Choroid plexus epithelial cell (primary cell): ENCODE measurements around the gene ZBTB7C.

Experiments used
- DNase-seq: peaks from one replicate; pipeline ENCODE4 v3.0.0-alpha.2; 2010; ENCODE audit warnings: low read depth
- H3K4me3 ChIP-seq: 2 replicates; pipeline ENCODE4 v1.5.1; 2011; ENCODE audit warnings: low read depth, mild to moderate bottlenecking, control low read depth, low read length, moderate library complexity
- TF ChIP-seq, protein P1 (sequence below): conservative IDR thresholded peaks from 2 replicates; pipeline ENCODE4 v1.5.1; 2011; ENCODE audit warnings: low read depth, mild to moderate bottlenecking, control low read depth, inconsistent platforms, low read length, moderate library complexity

ZBTB7C gene

DNA sequence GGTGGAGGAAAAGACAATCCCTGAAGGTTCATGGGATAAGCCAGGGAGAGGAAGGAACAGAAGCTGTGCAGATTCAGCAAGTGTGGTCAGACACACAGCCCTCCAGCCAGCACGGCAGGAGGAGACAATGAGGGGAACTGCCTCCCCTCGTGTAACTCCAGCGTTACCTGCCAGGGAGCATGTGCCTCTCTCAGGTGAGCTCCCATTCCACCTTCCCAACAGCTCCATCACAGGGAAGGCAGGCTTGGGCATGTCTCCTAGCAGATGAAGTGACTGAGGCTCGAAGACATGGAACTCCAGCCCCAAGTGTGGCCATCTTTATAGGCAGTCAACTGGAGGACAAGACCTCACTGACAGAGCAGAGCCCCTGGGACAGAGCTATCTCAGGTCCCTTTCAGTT is 47.4 kb downstream of the ZBTB7C start:
- DNase-seq = no peak
- no peak overlapping the region for H3K4me3 ChIP-seq
- TF ChIP-seq, protein P1, sequence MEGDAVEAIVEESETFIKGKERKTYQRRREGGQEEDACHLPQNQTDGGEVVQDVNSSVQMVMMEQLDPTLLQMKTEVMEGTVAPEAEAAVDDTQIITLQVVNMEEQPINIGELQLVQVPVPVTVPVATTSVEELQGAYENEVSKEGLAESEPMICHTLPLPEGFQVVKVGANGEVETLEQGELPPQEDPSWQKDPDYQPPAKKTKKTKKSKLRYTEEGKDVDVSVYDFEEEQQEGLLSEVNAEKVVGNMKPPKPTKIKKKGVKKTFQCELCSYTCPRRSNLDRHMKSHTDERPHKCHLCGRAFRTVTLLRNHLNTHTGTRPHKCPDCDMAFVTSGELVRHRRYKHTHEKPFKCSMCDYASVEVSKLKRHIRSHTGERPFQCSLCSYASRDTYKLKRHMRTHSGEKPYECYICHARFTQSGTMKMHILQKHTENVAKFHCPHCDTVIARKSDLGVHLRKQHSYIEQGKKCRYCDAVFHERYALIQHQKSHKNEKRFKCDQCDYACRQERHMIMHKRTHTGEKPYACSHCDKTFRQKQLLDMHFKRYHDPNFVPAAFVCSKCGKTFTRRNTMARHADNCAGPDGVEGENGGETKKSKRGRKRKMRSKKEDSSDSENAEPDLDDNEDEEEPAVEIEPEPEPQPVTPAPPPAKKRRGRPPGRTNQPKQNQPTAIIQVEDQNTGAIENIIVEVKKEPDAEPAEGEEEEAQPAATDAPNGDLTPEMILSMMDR = no peak

GRCh38 chr18:48360376-48361021 is 48.7 kb downstream of the ZBTB7C start:
- no peak overlapping the region for H3K4me3 ChIP-seq
- TF ChIP-seq, protein P1 = no peak
- no peak for DNase-seq

DNA sequence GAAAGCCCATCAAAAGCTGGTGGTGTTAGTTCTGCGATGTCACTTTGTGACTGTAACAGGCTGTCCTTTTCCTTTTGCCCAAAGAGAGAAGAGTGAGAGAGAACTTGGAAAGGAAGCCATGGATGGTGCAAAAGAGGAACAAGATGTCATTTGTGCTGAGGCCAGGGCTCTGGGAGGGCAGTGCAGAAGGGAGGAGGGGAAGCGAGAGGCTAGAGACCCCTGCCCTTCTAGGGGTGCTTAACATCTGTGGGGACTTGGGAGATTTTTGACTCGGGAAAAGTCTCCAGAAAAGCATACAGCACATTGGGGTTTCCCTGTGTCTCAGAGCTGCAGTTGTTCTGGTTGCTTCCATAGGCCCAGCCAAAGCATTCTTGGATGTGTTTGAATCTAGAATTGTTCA is 49.6 kb downstream of the ZBTB7C start:
- no peak for DNase-seq
- TF ChIP-seq, protein P1 = no peak
- no peak overlapping the region for H3K4me3 ChIP-seq

GRCh38 chr18:48358868-48359267 is 50.3 kb downstream of the ZBTB7C start:
- TF ChIP-seq, protein P1 = no peak
- no peak overlapping the region for H3K4me3 ChIP-seq
- no peak for DNase-seq

DNA sequence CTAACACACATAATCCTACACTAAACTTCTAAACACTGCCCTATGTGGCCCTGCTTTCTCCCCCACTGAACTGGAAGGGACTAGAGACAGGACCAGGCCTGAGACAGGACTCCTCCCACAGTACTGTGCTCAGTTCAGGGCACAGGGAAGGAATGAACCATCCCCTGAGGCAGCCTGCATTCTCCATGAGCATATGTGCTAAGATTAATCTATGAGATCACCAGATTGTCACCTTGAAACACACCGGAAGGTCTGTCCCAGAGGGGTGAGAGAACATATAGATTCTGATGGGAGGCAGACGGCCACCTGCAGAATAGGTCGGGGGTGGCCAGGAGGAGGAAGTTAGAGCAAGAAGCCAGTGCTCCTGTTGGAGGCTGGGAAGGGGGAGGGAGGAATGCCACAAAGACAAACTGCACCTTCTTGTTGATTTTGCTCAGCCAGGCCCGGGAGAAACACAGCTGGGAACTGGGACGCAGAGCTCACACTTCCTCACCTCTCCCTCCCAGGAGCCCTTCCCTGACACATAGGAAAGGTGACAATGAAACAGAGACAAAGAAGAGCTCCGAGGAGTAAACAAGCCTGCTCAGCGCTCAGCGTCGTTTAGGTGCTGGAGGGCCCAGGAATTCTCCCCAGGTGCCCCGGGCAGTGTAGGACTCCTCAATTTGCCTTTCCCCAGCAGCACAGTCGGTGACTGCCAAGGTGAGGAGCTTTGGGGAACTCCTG is 52.1 kb downstream of the ZBTB7C start:
- TF ChIP-seq, protein P1 = no peak
- no peak for DNase-seq
- no peak overlapping the region for H3K4me3 ChIP-seq

DNA sequence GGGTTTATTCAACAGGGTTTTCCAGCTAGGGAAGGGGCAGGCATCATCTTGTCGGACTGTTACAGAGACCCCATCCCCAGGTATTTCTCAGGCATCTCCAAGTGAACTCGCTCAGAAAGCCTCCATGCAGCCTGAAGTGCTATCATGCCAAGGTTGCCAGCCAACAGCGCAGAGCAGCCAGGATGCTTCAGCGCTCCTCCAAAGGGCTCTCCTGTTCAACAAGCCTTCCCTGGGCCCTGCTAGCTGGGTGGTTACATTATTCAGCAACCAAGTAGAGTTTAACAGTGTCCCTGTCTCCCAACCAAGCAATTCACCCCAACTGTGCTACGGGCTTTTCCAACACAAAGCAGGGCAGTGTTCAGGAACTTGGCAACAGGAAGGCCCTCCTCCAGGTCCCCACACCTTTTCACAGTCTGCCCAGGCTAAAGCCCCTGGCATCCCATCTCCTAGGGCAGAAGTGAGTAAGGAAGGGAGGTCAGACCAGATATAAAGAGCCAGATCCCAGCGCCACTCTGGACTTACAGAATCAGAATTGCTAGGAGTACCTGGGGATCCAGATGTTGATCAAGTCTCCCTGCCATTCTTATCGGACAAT is 52.9 kb downstream of the ZBTB7C start:
- TF ChIP-seq, protein P1 = no peak
- H3K4me3 ChIP-seq = no peak overlapping the region
- no peak for DNase-seq
